ENCODE data around the gene PDE9A. TPM values are rescaled to one million over a fixed set of nuclear protein-coding genes. Genes with fewer than 3 reads are reported as not detected.

PDE9A gene
- total and polyA plus RNA-seq, 2 experiments from 2014 or later: 26.5 to 31.1 TPM

DNA sequence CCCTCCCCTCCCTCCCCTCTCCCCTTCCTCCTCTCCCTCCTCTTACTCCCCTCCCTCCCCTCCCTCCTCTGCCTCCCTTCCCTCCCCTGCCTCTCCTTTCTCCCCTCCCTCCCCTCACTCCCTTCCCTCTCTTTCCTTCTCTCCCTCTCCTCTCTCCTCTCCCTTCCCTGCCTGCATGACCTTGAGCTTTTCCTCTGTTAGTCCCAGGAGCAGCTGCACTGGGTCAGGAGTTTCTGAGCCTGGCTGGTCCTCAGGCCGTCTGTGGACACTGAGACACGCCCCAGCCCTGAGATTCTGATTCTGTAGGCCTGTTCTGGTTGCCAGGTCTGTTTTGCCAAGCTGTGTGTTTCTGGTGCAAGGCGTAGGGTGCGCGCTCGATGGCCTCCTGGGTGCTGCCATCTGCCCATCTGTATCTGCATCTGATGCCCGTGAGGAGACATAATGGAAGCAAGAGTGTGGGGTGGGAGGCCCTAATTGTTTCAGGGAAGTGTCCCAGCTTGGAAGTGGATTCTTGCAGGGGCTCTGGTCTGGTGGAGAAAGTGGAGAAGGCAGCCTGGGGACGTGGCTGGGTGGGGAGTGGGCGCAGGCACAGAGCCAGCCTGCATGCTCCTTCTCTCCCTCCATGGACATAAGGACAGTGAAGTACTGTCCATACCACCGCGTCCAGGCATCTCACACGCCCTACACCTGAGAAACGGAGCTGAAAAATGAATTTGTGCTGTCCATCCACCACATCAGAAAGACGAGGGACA lies 128.7 kb downstream of the PDE9A start:
- H3K4me1 Mint-ChIP-seq: peaks cover 59% of the 10 kb centered on the region

GRCh38 chr21:42782723-42783242 lies 129.4 kb downstream of the PDE9A start:
- DNase-seq (ENCODE audit: low spot score) (no peak), ATAC-seq (no peak)
- no peak overlapping the region for H3K4me2 ChIP-seq
- Mint-ChIP-seq H3K36me3 (ENCODE audit: low read depth) (peaks cover 5% of the 10 kb centered on the region; the same call in 2 of the 3 replicates), H3K4me1 (peaks cover 54% of the 10 kb centered on the region), H3K9me3 (peaks cover 7% of the 10 kb centered on the region), H3K27ac (no peak overlapping the region), H3K4me3 (peak overlapping the region; percentile 50; the same call in 1 of the 3 replicates), H3K27me3 (ENCODE audit: insufficient read depth, low read depth, poor library complexity) (peaks cover 45% of the 10 kb centered on the region)
- no peaks in the 10 kb centered on the region for H4K20me1 ChIP-seq (replicated peaks; ENCODE audit: insufficient read depth)
- no peak overlapping the region for H3K4me3 ChIP-seq
- H3K36me3 ChIP-seq (ENCODE audit: insufficient read depth): no peaks in the 10 kb centered on the region
- peaks cover 18% of the 10 kb centered on the region; the same call in 1 of the 2 replicates for H3F3A ChIP-seq (replicated peaks; ENCODE audit: low read depth)
- H3K4me1 ChIP-seq (ENCODE audit: insufficient read depth): peaks cover 36% of the 10 kb centered on the region
- TF ChIP-seq ZNF462 (CRISPR knock-in tag; IDR thresholded peaks at IDR 0.05) (no peak), ZNF114 (CRISPR knock-in tag; IDR thresholded peaks at IDR 0.05) (no peak), NANOG (IDR thresholded peaks at IDR 0.05; ENCODE audit: borderline replicate concordance) (no peak), JUNB (IDR thresholded peaks at IDR 0.05; ENCODE audit: unreplicated experiment) (no peak), POLR2AphosphoS5 (IDR thresholded peaks at IDR 0.05; ENCODE audit: low read depth) (no peak)
- TF ChIP-seq, protein P1, sequence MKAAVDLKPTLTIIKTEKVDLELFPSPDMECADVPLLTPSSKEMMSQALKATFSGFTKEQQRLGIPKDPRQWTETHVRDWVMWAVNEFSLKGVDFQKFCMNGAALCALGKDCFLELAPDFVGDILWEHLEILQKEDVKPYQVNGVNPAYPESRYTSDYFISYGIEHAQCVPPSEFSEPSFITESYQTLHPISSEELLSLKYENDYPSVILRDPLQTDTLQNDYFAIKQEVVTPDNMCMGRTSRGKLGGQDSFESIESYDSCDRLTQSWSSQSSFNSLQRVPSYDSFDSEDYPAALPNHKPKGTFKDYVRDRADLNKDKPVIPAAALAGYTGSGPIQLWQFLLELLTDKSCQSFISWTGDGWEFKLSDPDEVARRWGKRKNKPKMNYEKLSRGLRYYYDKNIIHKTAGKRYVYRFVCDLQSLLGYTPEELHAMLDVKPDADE (IDR thresholded peaks at IDR 0.05): no peak
- no peak overlapping the region for H3K27ac ChIP-seq (ENCODE audit: low read depth)
- no peak overlapping the region for H2AFZ ChIP-seq
- H3K9me2 ChIP-seq (ENCODE audit: insufficient read depth): no peaks in the 10 kb centered on the region
- peaks cover 25% of the 10 kb centered on the region for H3K27me3 ChIP-seq (ENCODE audit: insufficient read depth)
- H3K79me2 ChIP-seq (replicated peaks; ENCODE audit: insufficient read depth): no peaks in the 10 kb centered on the region

More for the DNA sequence above, 128.7 kb downstream of the PDE9A start:
- peak overlapping the region; percentile 75; the same call in 1 of the 2 replicates for H3K4me3 ChIP-seq
- peak overlapping the region; percentile 76 for H2AFZ ChIP-seq
- H3K27me3 ChIP-seq (ENCODE audit: insufficient read depth): peaks cover 25% of the 10 kb centered on the region
- no peak overlapping the region for H3K27ac Mint-ChIP-seq
- H3K4me3 Mint-ChIP-seq: peak overlapping the region; percentile 50
- peaks cover 18% of the 10 kb centered on the region; the same call in 1 of the 2 replicates for H3F3A ChIP-seq (replicated peaks; ENCODE audit: low read depth)
- TF ChIP-seq ZNF331 (CRISPR knock-in tag; IDR thresholded peaks at IDR 0.05; ENCODE audit: low read depth): no peak
- no peak for TF ChIP-seq EZH2 (IDR thresholded peaks at IDR 0.05; ENCODE audit: low read depth, unreplicated experiment)
- TF ChIP-seq POLR2AphosphoS5 (IDR thresholded peaks at IDR 0.05; ENCODE audit: low read depth): no peak
- peaks cover 36% of the 10 kb centered on the region for H3K4me1 ChIP-seq (ENCODE audit: insufficient read depth)
- no peaks in the 10 kb centered on the region for H4K20me1 ChIP-seq (replicated peaks; ENCODE audit: insufficient read depth)
- H3K4me2 ChIP-seq: peak overlapping the region; percentile 71; the same call in 1 of the 2 replicates
- H3K9me3 Mint-ChIP-seq: peaks cover 7% of the 10 kb centered on the region
- ATAC-seq: peak; percentile 4
- H3K27me3 Mint-ChIP-seq (ENCODE audit: insufficient read depth, low read depth, poor library complexity): peaks cover 50% of the 10 kb centered on the region
- peak; percentile 78 for DNase-seq (ENCODE audit: low spot score)
- H3K27ac ChIP-seq (ENCODE audit: low read depth): no peak overlapping the region
- H3K36me3 ChIP-seq (ENCODE audit: insufficient read depth): no peaks in the 10 kb centered on the region
- no peaks in the 10 kb centered on the region for H3K79me2 ChIP-seq (replicated peaks; ENCODE audit: insufficient read depth)
- no peaks in the 10 kb centered on the region for H3K9me2 ChIP-seq (ENCODE audit: insufficient read depth)
- peaks cover 5% of the 10 kb centered on the region; the same call in 2 of the 3 replicates for H3K36me3 Mint-ChIP-seq (ENCODE audit: low read depth)
